Measurements from ENCODE around the gene SLC22A16. TPM values are rescaled to one million over a fixed set of nuclear protein-coding genes. Genes with fewer than 3 reads are reported as not detected.

The SLC22A16 gene
- total and polyA plus RNA-seq, 5 donors = 0.20 TPM; not detected in 4

GRCh38 chr6:110447761-110448160, 28.7 kb downstream of the SLC22A16 start:
- ATAC-seq (no peak), DNase-seq (no peak)
- Histone ChIP-seq H3K4me1 (ENCODE audit: control insufficient read depth, insufficient read depth, low read length) (no peaks in the 10 kb centered on the region), H3K27ac (ENCODE audit: low read length) (no peak overlapping the region), H3K27me3 (ENCODE audit: control insufficient read depth, insufficient read depth) (no peaks in the 10 kb centered on the region), H3K4me3 (ENCODE audit: low read length) (no peak overlapping the region), H3K9me3 (ENCODE audit: control insufficient read depth, low read length) (no peaks in the 10 kb centered on the region)
- WGBS = 93% methylated on average over 3 of the region's 3 CpGs
- intact Hi-C loops (cut with DNase I) = no loop called here

GRCh38 chr6:110446405-110446804, 30.0 kb downstream of the SLC22A16 start:
- DNase-seq = no peak
- intact Hi-C loops (cut with DNase I) = no loop called here
- Histone ChIP-seq H3K27me3 (ENCODE audit: control insufficient read depth, insufficient read depth) (no peaks in the 10 kb centered on the region), H3K27ac (ENCODE audit: low read length) (no peak overlapping the region), H3K4me1 (ENCODE audit: control insufficient read depth, insufficient read depth, low read length) (no peaks in the 10 kb centered on the region), H3K9me3 (ENCODE audit: control insufficient read depth, low read length) (no peaks in the 10 kb centered on the region), H3K4me3 (ENCODE audit: low read length) (no peak overlapping the region)
- ATAC-seq = no peak
- 83% methylated on average over 4 of the region's 4 CpGs for WGBS

GRCh38 chr6:110440026-110440425, 36.4 kb downstream of the SLC22A16 start:
- no peaks in the 10 kb centered on the region for H3K9me3 ChIP-seq (ENCODE audit: control insufficient read depth, low read length)
- WGBS = 77% methylated on average over 4 of the region's 4 CpGs
- H3K4me3 ChIP-seq (ENCODE audit: low read length) = no peak overlapping the region
- no peak overlapping the region for H3K27ac ChIP-seq (ENCODE audit: low read length)
- DNase-seq = no peak
- H3K4me1 ChIP-seq (ENCODE audit: control insufficient read depth, insufficient read depth, low read length) = no peaks in the 10 kb centered on the region
- no peak for ATAC-seq
- no peaks in the 10 kb centered on the region for H3K27me3 ChIP-seq (ENCODE audit: control insufficient read depth, insufficient read depth)
- intact Hi-C loops (cut with DNase I) = no loop called here

GRCh38 chr6:110439356-110439755, 37.1 kb downstream of the SLC22A16 start:
- DNase-seq (no peak), ATAC-seq (no peak)
- WGBS = 61% methylated on average over 5 of the region's 5 CpGs
- no peaks in the 10 kb centered on the region for H3K4me1 ChIP-seq (ENCODE audit: control insufficient read depth, insufficient read depth, low read length)
- no peaks in the 10 kb centered on the region for H3K27me3 ChIP-seq (ENCODE audit: control insufficient read depth, insufficient read depth)
- intact Hi-C loops (cut with DNase I) = no loop called here
- H3K27ac ChIP-seq (ENCODE audit: low read length) = no peak overlapping the region
- no peaks in the 10 kb centered on the region for H3K9me3 ChIP-seq (ENCODE audit: control insufficient read depth, low read length)
- no peak overlapping the region for H3K4me3 ChIP-seq (ENCODE audit: low read length)

GRCh38 chr6:110434961-110435602, 41.3 kb downstream of the SLC22A16 start:
- Histone ChIP-seq H3K4me3 (ENCODE audit: low read length) (no peak overlapping the region), H3K4me1 (ENCODE audit: control insufficient read depth, insufficient read depth, low read length) (no peaks in the 10 kb centered on the region), H3K9me3 (ENCODE audit: control insufficient read depth, low read length) (no peaks in the 10 kb centered on the region), H3K27ac (ENCODE audit: low read length) (no peak overlapping the region), H3K27me3 (ENCODE audit: control insufficient read depth, insufficient read depth) (no peaks in the 10 kb centered on the region)
- no peak for DNase-seq
- intact Hi-C loops (cut with DNase I) = no loop called here
- no peak for ATAC-seq
- WGBS = 76% methylated on average over 7 of the region's 7 CpGs

GRCh38 chr6:110432285-110432900, 44.0 kb downstream of the SLC22A16 start:
- H3K27ac ChIP-seq (ENCODE audit: low read length) = no peak overlapping the region
- no peak for ATAC-seq
- intact Hi-C loops (cut with DNase I) = no loop called here
- H3K9me3 ChIP-seq (ENCODE audit: control insufficient read depth, low read length) = no peaks in the 10 kb centered on the region
- H3K4me3 ChIP-seq (ENCODE audit: low read length) = no peak overlapping the region
- no peak for DNase-seq
- H3K4me1 ChIP-seq (ENCODE audit: control insufficient read depth, insufficient read depth, low read length) = no peaks in the 10 kb centered on the region
- 60% methylated on average over 3 of the region's 3 CpGs for WGBS
- no peaks in the 10 kb centered on the region for H3K27me3 ChIP-seq (ENCODE audit: control insufficient read depth, insufficient read depth)

GRCh38 chr6:110430741-110431140, 45.7 kb downstream of the SLC22A16 start:
- WGBS = 87% methylated on average over 4 of the region's 4 CpGs
- Histone ChIP-seq H3K27me3 (ENCODE audit: control insufficient read depth, insufficient read depth) (no peaks in the 10 kb centered on the region), H3K4me1 (ENCODE audit: control insufficient read depth, insufficient read depth, low read length) (no peaks in the 10 kb centered on the region), H3K9me3 (ENCODE audit: control insufficient read depth, low read length) (no peaks in the 10 kb centered on the region), H3K27ac (ENCODE audit: low read length) (no peak overlapping the region), H3K4me3 (ENCODE audit: low read length) (no peak overlapping the region)
- no peak for ATAC-seq
- DNase-seq = no peak
- intact Hi-C loops (cut with DNase I) = no loop called here

GRCh38 chr6:110430236-110430635, 46.2 kb downstream of the SLC22A16 start:
- 65% methylated on average over 5 of the region's 5 CpGs for WGBS
- ATAC-seq = no peak

GRCh38 chr6:110428153-110428552, 48.3 kb downstream of the SLC22A16 start:
- no peak for DNase-seq
- no peaks in the 10 kb centered on the region for H3K4me1 ChIP-seq (ENCODE audit: control insufficient read depth, insufficient read depth, low read length)
- H3K4me3 ChIP-seq (ENCODE audit: low read length) = no peak overlapping the region
- H3K9me3 ChIP-seq (ENCODE audit: control insufficient read depth, low read length) = no peaks in the 10 kb centered on the region
- no peak for ATAC-seq
- intact Hi-C loops (cut with DNase I) = no loop called here
- WGBS = 96% methylated on average over 2 of the region's 2 CpGs
- H3K27ac ChIP-seq (ENCODE audit: low read length) = no peak overlapping the region
- no peaks in the 10 kb centered on the region for H3K27me3 ChIP-seq (ENCODE audit: control insufficient read depth, insufficient read depth)

More at GRCh38 chr6:110430236-110430635, 46.2 kb downstream of the SLC22A16 start:
- Histone ChIP-seq H3K9me3 (ENCODE audit: control insufficient read depth, low read length) (no peaks in the 10 kb centered on the region), H3K27me3 (ENCODE audit: control insufficient read depth, insufficient read depth) (no peaks in the 10 kb centered on the region), H3K4me1 (ENCODE audit: control insufficient read depth, insufficient read depth, low read length) (no peaks in the 10 kb centered on the region), H3K27ac (ENCODE audit: low read length) (no peak overlapping the region), H3K4me3 (ENCODE audit: low read length) (no peak overlapping the region)
- intact Hi-C loops (cut with DNase I) = no loop called here
- DNase-seq = no peak

- Histone ChIP-seq H3K9me3 (ENCODE audit: control insufficient read depth, low read length) (no peaks in the 10 kb centered on the region), H3K4me3 (ENCODE audit: low read length) (no peak overlapping the region), H3K27me3 (ENCODE audit: control insufficient read depth, insufficient read depth) (no peaks in the 10 kb centered on the region), H3K4me1 (ENCODE audit: control insufficient read depth, insufficient read depth, low read length) (no peaks in the 10 kb centered on the region), H3K27ac (ENCODE audit: low read length) (no peak overlapping the region)
- DNase-seq (no peak), ATAC-seq (no peak)
- WGBS = 54% methylated on average over 5 of the region's 5 CpGs
- intact Hi-C loops (cut with DNase I) = no loop called here
Measured at GRCh38 chr6:110425816-110426215, 50.6 kb downstream of the SLC22A16 start.

- ATAC-seq (no peak), DNase-seq (no peak)
- intact Hi-C loops (cut with DNase I) = no loop called here
- H3K27ac ChIP-seq (ENCODE audit: low read length) = no peak overlapping the region
- no peaks in the 10 kb centered on the region for H3K9me3 ChIP-seq (ENCODE audit: control insufficient read depth, low read length)
- H3K27me3 ChIP-seq (ENCODE audit: control insufficient read depth, insufficient read depth) = no peaks in the 10 kb centered on the region
- H3K4me3 ChIP-seq (ENCODE audit: low read length) = no peak overlapping the region
- H3K4me1 ChIP-seq (ENCODE audit: control insufficient read depth, insufficient read depth, low read length) = no peaks in the 10 kb centered on the region
Measured at GRCh38 chr6:110422444-110422822, 54.0 kb downstream of the SLC22A16 start.
